RWPE2 (cell line): ENCODE results near the gene RPS6KA2.
A peak's percentile ranks its signal among the peaks of the same experiment; 100 is the strongest.

Experiments used
- ATAC-seq: fragments of 200-7000 bp; cut with Tn5 transposase; 3 replicates; pipeline ENCODE4 v1.9.1; 2021; ENCODE audit warnings: low read depth
- DNase-seq: peaks from one replicate; pipeline ENCODE4 v3.0.0-alpha.2; 2020; ENCODE audit warnings: low spot score
- H3K27ac ChIP-seq: fragments of 450-650 bp; 2 replicates; pipeline ENCODE4 v1.5.1; 2017; ENCODE audit warnings: mild to moderate bottlenecking; ENCODE audit not compliant: poor library complexity, severe bottlenecking
- H3K27me3 ChIP-seq: fragments of 250-450 bp; sonication (Bioruptor Pico); 2 replicates; pipeline ENCODE4 v1.5.1; 2021; ENCODE audit warnings: mild to moderate bottlenecking, moderate library complexity; ENCODE audit not compliant: insufficient read depth, poor library complexity, severe bottlenecking
- H3K36me3 ChIP-seq: fragments of 250-450 bp; sonication (Bioruptor Pico); 2 replicates; pipeline ENCODE4 v1.5.1; 2020; ENCODE audit warnings: low read depth, mild to moderate bottlenecking, moderate library complexity
- H3K4me1 ChIP-seq: fragments of 250-450 bp; sonication (Bioruptor Pico); 2 replicates; pipeline ENCODE4 v1.5.1; 2021; ENCODE audit warnings: mild to moderate bottlenecking, moderate library complexity; ENCODE audit not compliant: insufficient read depth, poor library complexity, severe bottlenecking
- H3K4me3 ChIP-seq: fragments of 250-450 bp; sonication (Bioruptor Pico); 2 replicates; pipeline ENCODE4 v1.5.1; 2021; ENCODE audit warnings: mild to moderate bottlenecking, moderate library complexity; ENCODE audit not compliant: severe bottlenecking
- H3K9me3 ChIP-seq: fragments of 250-450 bp; sonication (Bioruptor Pico); 2 replicates; pipeline ENCODE4 v1.5.1; 2021; ENCODE audit warnings: mild to moderate bottlenecking, moderate library complexity; ENCODE audit not compliant: severe bottlenecking
- CTCF ChIP-seq: fragments of 450-650 bp; IDR thresholded peaks from one replicate; pipeline ENCODE4 v1.5.1; 2017; ENCODE audit warnings: mild to moderate bottlenecking, moderate library complexity; ENCODE audit not compliant: poor library complexity, severe bottlenecking

The RPS6KA2 gene

GRCh38 chr6:166453651-166454050, 173.4 kb downstream of the RPS6KA2 start:
- Histone ChIP-seq H3K9me3 (no peaks in the 10 kb centered on the region), H3K4me3 (no peak overlapping the region), H3K27me3 (no peaks in the 10 kb centered on the region), H3K36me3 (peaks cover 12% of the 10 kb centered on the region), H3K27ac (no peak overlapping the region), H3K4me1 (no peaks in the 10 kb centered on the region)
- no peak for TF ChIP-seq CTCF
- DNase-seq, result no peak
- ATAC-seq, result no peak

GRCh38 chr6:166450167-166450873, 176.7 kb downstream of the RPS6KA2 start:
- no peak overlapping the region for H3K27ac ChIP-seq
- no peak for TF ChIP-seq CTCF
- no peaks in the 10 kb centered on the region for H3K4me1 ChIP-seq
- no peaks in the 10 kb centered on the region for H3K27me3 ChIP-seq
- no peak for ATAC-seq
- H3K9me3 ChIP-seq, result no peaks in the 10 kb centered on the region
- H3K4me3 ChIP-seq, result no peak overlapping the region
- H3K36me3 ChIP-seq, result peaks cover 24% of the 10 kb centered on the region
- peak; percentile 46 for DNase-seq

GRCh38 chr6:166449641-166450040, 177.4 kb downstream of the RPS6KA2 start:
- Histone ChIP-seq H3K27ac (no peak overlapping the region), H3K4me3 (no peak overlapping the region), H3K36me3 (peaks cover 24% of the 10 kb centered on the region), H3K27me3 (no peaks in the 10 kb centered on the region), H3K4me1 (no peaks in the 10 kb centered on the region), H3K9me3 (no peaks in the 10 kb centered on the region)
- no peak for ATAC-seq
- TF ChIP-seq CTCF, result no peak
- peak; percentile 35 for DNase-seq

- no peak for TF ChIP-seq CTCF
- peaks cover 25% of the 10 kb centered on the region for H3K36me3 ChIP-seq
- no peak overlapping the region for H3K27ac ChIP-seq
- H3K9me3 ChIP-seq, result no peaks in the 10 kb centered on the region
- H3K4me1 ChIP-seq, result no peaks in the 10 kb centered on the region
- no peak overlapping the region for H3K4me3 ChIP-seq
- ATAC-seq (no peak), DNase-seq (peak; percentile 6)
- H3K27me3 ChIP-seq, result no peaks in the 10 kb centered on the region
Measured at GRCh38 chr6:166449036-166449435, 178.0 kb downstream of the RPS6KA2 start.

- Histone ChIP-seq H3K36me3 (peaks cover 29% of the 10 kb centered on the region), H3K4me3 (no peak overlapping the region), H3K27ac (no peak overlapping the region), H3K4me1 (no peaks in the 10 kb centered on the region), H3K27me3 (no peaks in the 10 kb centered on the region), H3K9me3 (no peaks in the 10 kb centered on the region)
- ATAC-seq (no peak), DNase-seq (no peak)
- TF ChIP-seq CTCF, result no peak
Measured at GRCh38 chr6:166448432-166448831, 178.6 kb downstream of the RPS6KA2 start.
